Adrenal gland (tissue), 12 donors: Measurements from ENCODE around the gene PPP1R1C. TPM values are rescaled to one million over a fixed set of nuclear protein-coding genes. Genes with fewer than 3 reads are reported as not detected.

Experiments used
- DNase-seq, 7 donors: peaks; one replicate each; pipeline ENCODE4 v3.0.0-alpha.2; 2019 to 2020
- H3K27ac ChIP-seq, 5 donors: fragments of 200-600 bp; sonication (generic) in 4 of 5; 1 replicate in 3 of 5; 2 replicates in 2 of 5; pipeline versions ENCODE4 v1.5.1 to v1.8.0; 2016 to 2020; ENCODE audit warnings: mild to moderate bottlenecking in 1 of 5
- H3K27me3 ChIP-seq: fragments of 200-600 bp; 2 replicates; pipeline ENCODE4 v1.8.0; 2021
- H3K36me3 ChIP-seq, 2 donors: fragments of 200-600 bp; replicated peaks in 1 of 2; 1 replicate in 1 of 2; 2 replicates in 1 of 2; pipeline versions ENCODE4 v1.5.1 to v1.8.0; 2018 to 2022
- H3K4me1 ChIP-seq, 2 donors: fragments of 200-600 bp; replicated peaks in 1 of 2; 1 replicate in 1 of 2; 2 replicates in 1 of 2; pipeline versions ENCODE4 v1.5.1 to v1.8.0; 2018 to 2021
- H3K4me3 ChIP-seq, 4 donors: fragments of 200-600 bp; sonication (generic) in 3 of 4; one replicate each; pipeline ENCODE4 v1.5.1; 2016 to 2018
- H3K9me3 ChIP-seq, 3 donors: fragments of 200-600 bp; sonication (generic) in 1 of 3; replicated peaks in 1 of 3; 1 replicate in 2 of 3; 2 replicates in 1 of 3; pipeline versions ENCODE4 v1.5.1 to v1.8.0; 2016 to 2021
- POLR2A ChIP-seq, 2 donors: fragments of 450-650 bp; IDR thresholded peaks; one replicate each; pipeline ENCODE4 v1.6.1; 2017; ENCODE audit warnings: antibody characterized with exemption in 2 of 2, mild to moderate bottlenecking in 2 of 2, moderate library complexity in 1 of 2
- WGBS, 4 donors: extraction: QIAGEN DNeasy Blood & Tissue Kit in 2 of 4; methylation state at CpG; one replicate each; pipeline versions ENCODE4 v1.1.5 to v1.1.7; 2013 to 2017; 5-methylcytosine and 5-hydroxymethylcytosine counted together
- intact Hi-C, 2 donors: fragments of 100-400 bp; cut with DNase I; formaldehyde crosslinking; loops; one replicate each; pipeline versions ENCODE4 v1.14.1 to v1.15.0; 2022 to 2023
- polyA plus RNA-seq, 3 donors: library from polyadenylated mRNA; stranded (reverse); fragments of 200-250 nt in 2 of 3; fragments of 350-450 nt in 1 of 3; fragmentation: Illumina TruSeq in 1 of 3; extraction: RNeasy Lipid Tissue Mini Kit (QIAGEN cat#74804) in 1 of 3; gene quantifications; one replicate each; pipeline ENCODE4 v1.2.3, GENCODE V29; 2013 to 2014
- total RNA-seq, 9 donors: library from RNA; depleted of rRNA in 4 of 9; stranded (reverse); fragments of >200 nt in 4 of 9; fragments of 120-200 nt in 1 of 9; fragmentation: NEBNext Ultra II Directional in 1 of 9; extraction: Animal tissue kit (Norgen Biotek cat#: 25700) in 1 of 9; gene quantifications; one replicate each; pipeline versions ENCODE4 v1.1.0 to v1.2.4, GENCODE V29; 2013 to 2023
- TF ChIP-seq, protein P1 (sequence below), 6 experiments: fragments of 450-650 bp in 4 of 6; fragments of 200-600 bp in 2 of 6; sonication (generic) in 1 of 6; IDR thresholded peaks; 1 replicate in 5 of 6; 2 replicates in 1 of 6; pipeline versions ENCODE4 v1.5.1 to v1.8.0; 2016 to 2021; ENCODE audit warnings: antibody characterized with exemption in 6 of 6, mild to moderate bottlenecking in 2 of 6, moderate library complexity in 1 of 6
- donor health status: healthy with polysubstance abuse.
- donor health status: Bipolar disorder and iron deficiency.
- donor health status: DM: yes; HTN: yes; CAD: no.
- donor health status: DM: no; HTN: no; CAD: no.
- donor health status: DM: no; HTN: no; CAD: no.
- donor health status: DM: yes; HTN: yes; CAD: no.

Gene PPP1R1C
- total and polyA plus RNA-seq, 12 donors, result 0.29 to 5.9 (median 1.4) TPM; not detected in 3

DNA sequence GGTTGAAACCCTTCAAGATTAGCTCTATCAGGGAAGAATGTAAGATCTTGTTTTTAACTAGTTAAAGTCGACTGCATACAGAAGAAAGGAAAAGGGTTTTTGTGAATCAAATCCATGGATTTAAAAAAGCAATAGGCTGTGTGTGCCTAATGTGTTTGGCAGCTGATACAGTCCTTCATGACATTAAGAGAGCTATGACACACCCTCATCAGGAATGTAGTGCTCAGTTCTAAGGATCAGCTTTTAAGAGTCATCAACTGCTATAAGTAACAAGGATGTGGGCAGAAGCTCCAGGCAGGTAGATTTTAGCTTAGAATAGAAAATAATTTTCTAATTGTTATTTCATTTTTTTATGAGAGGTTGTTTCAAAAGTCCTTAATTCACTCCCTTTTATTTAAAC is 52.9 kb downstream of the PPP1R1C start:
- Histone ChIP-seq H3K36me3 (no peaks in the 10 kb centered on the region), H3K4me3 (no peak overlapping the region), H3K27me3 (no peaks in the 10 kb centered on the region), H3K4me1 (peaks cover 0 to 4% of the 10 kb centered on the region in 2 donors), H3K9me3 (no peaks in the 10 kb centered on the region), H3K27ac (no peak overlapping the region)
- WGBS, 4 donors, result 64 to 79% (median 69%) methylated on average over 1 of the region's 1 CpG
- TF ChIP-seq POLR2A (IDR thresholded peaks at IDR 0.05), result no peak
- TF ChIP-seq, protein P1, sequence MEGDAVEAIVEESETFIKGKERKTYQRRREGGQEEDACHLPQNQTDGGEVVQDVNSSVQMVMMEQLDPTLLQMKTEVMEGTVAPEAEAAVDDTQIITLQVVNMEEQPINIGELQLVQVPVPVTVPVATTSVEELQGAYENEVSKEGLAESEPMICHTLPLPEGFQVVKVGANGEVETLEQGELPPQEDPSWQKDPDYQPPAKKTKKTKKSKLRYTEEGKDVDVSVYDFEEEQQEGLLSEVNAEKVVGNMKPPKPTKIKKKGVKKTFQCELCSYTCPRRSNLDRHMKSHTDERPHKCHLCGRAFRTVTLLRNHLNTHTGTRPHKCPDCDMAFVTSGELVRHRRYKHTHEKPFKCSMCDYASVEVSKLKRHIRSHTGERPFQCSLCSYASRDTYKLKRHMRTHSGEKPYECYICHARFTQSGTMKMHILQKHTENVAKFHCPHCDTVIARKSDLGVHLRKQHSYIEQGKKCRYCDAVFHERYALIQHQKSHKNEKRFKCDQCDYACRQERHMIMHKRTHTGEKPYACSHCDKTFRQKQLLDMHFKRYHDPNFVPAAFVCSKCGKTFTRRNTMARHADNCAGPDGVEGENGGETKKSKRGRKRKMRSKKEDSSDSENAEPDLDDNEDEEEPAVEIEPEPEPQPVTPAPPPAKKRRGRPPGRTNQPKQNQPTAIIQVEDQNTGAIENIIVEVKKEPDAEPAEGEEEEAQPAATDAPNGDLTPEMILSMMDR (IDR thresholded peaks at IDR 0.05), result no peak
- DNase-seq, result no peak
- intact Hi-C loops, result no loop called here

DNA sequence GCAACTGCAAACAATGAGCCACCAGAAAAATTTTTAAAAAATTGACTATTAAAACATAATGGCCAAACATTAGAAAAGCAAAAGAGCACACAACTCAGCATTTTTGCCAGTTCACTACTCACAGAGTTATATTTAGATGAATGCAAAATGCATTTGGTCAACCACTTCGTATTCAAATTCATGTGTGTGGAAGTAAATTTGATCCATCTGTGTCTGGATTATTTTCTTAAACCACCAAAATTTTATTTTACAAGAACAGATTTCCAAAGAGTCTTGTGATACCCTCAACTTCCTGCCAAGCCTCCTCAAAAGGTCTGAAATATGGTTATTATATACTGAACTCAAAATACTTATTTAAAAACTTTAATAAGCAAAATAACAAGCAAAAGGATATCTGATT is 57.4 kb downstream of the PPP1R1C start:
- no peaks in the 10 kb centered on the region for H3K9me3 ChIP-seq
- H3K4me3 ChIP-seq, result no peak overlapping the region
- no peak for DNase-seq
- WGBS, 4 donors, result 63 to 82% (median 74%) methylated on average over 1 of the region's 1 CpG
- intact Hi-C loops, result no loop called here
- no peak overlapping the region for H3K27ac ChIP-seq
- H3K36me3 ChIP-seq, result no peaks in the 10 kb centered on the region
- H3K27me3 ChIP-seq, result no peaks in the 10 kb centered on the region
- TF ChIP-seq, protein P1 (IDR thresholded peaks at IDR 0.05), result no peak
- no peak for TF ChIP-seq POLR2A (IDR thresholded peaks at IDR 0.05)
- peaks cover 0 to 4% of the 10 kb centered on the region in 2 donors for H3K4me1 ChIP-seq

DNA sequence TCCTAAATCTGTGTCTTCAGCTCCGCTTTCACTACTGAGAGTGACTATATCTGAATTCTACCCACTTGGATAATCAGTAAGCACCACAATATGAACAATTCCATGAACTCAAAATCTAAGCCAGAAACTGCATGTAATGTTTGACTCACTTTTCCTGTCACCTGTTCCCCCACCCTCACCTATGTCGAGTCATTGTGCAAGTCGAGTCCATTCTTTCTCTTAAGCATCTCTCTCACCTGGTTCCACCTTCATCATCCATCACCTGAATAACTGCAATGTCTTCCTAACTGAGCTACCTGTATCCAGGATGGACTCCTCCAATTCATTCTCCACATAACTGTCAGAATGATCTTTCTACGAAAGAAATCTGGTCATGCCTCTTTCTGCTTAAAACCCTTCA is 58.2 kb downstream of the PPP1R1C start:
- TF ChIP-seq, protein P1 (IDR thresholded peaks at IDR 0.05), result no peak
- TF ChIP-seq POLR2A (IDR thresholded peaks at IDR 0.05), result no peak
- Histone ChIP-seq H3K4me1 (peaks cover 0 to 4% of the 10 kb centered on the region in 2 donors), H3K36me3 (no peaks in the 10 kb centered on the region), H3K27ac (no peak overlapping the region), H3K9me3 (no peaks in the 10 kb centered on the region), H3K4me3 (no peak overlapping the region), H3K27me3 (no peaks in the 10 kb centered on the region)
- 91 to 96% (median 93%) methylated on average over 4 of the region's 4 CpGs for WGBS, 4 donors
- intact Hi-C loops, result no loop called here
- no peak for DNase-seq

DNA sequence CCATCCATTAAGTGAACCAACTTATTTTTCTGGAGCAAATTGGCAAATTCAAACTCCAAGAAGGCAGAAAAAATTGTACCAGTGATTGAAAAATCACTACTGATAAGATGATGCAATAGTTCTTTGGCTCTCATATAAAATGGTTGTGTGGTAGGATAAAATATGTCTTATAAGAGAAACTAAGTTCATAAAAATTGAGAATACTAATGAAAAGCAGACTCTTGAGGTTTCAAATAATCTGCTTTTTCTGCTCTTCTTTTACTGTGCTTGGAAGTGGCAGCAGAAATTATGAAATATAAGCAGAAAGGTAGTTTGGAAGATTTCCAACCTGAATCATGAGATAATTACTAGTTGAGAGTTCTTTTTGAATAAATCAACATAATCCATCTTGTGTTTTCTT is 61.9 kb downstream of the PPP1R1C start:
- no peak for DNase-seq
- H3K27me3 ChIP-seq, result no peaks in the 10 kb centered on the region
- TF ChIP-seq, protein P1 (IDR thresholded peaks at IDR 0.05), result no peak
- TF ChIP-seq POLR2A (IDR thresholded peaks at IDR 0.05), result no peak
- no peaks in the 10 kb centered on the region for H3K4me1 ChIP-seq
- intact Hi-C loops, result no loop called here
- H3K9me3 ChIP-seq, result no peaks in the 10 kb centered on the region
- H3K4me3 ChIP-seq, result no peak overlapping the region
- H3K27ac ChIP-seq, result no peak overlapping the region
- no peaks in the 10 kb centered on the region for H3K36me3 ChIP-seq
